ENCODE data around the gene CDH23.

GRCh38 chr10:71643904-71644303 is 247.2 kb downstream of the CDH23 start:
- TF ChIP-seq CTCF (IDR thresholded peaks at IDR 0.05) (no peak), POLR2AphosphoS5 (IDR thresholded peaks at IDR 0.05) (no peak), POLR2A (IDR thresholded peaks at IDR 0.05; ENCODE audit: low read depth) (no peak)
